Brain microvascular endothelial cell (primary cell): Measurements from ENCODE around the gene SLC36A4.

Experiments used
- DNase-seq: peaks from one replicate; pipeline ENCODE4 v3.0.0-alpha.2; 2020
- H3K27ac ChIP-seq: fragments of 250-450 bp; sonication (Bioruptor Pico); 2 replicates; pipeline ENCODE4 v1.5.1; 2020; ENCODE audit warnings: mild to moderate bottlenecking, moderate library complexity
- H3K27me3 ChIP-seq: fragments of 250-450 bp; sonication (Bioruptor Pico); replicated peaks from 2 replicates; pipeline ENCODE4 v1.5.1; 2020; ENCODE audit warnings: mild to moderate bottlenecking
- H3K36me3 ChIP-seq: fragments of 250-450 bp; sonication (Bioruptor Pico); replicated peaks from 2 replicates; pipeline ENCODE4 v1.5.1; 2020; ENCODE audit warnings: mild to moderate bottlenecking
- H3K4me3 ChIP-seq: 2 replicates; pipeline ENCODE4 v1.5.1; 2011; ENCODE audit warnings: low read depth, mild to moderate bottlenecking, control low read depth, low read length, moderate library complexity
- in situ Hi-C: cut with HindIII; loops from 2 replicates; pipeline ENCODE4 v1.10.0; 2017; ENCODE audit warnings: low sequenced_read_pairs, low pct_ligation_motif_present
- TF ChIP-seq, protein P1 (sequence below): IDR thresholded peaks from 2 replicates; pipeline ENCODE4 v1.5.1; 2011; ENCODE audit warnings: low read depth, mild to moderate bottlenecking, moderate library complexity, low read length, control low read depth, inconsistent platforms; ENCODE audit errors: missing control alignments

SLC36A4 gene

DNA sequence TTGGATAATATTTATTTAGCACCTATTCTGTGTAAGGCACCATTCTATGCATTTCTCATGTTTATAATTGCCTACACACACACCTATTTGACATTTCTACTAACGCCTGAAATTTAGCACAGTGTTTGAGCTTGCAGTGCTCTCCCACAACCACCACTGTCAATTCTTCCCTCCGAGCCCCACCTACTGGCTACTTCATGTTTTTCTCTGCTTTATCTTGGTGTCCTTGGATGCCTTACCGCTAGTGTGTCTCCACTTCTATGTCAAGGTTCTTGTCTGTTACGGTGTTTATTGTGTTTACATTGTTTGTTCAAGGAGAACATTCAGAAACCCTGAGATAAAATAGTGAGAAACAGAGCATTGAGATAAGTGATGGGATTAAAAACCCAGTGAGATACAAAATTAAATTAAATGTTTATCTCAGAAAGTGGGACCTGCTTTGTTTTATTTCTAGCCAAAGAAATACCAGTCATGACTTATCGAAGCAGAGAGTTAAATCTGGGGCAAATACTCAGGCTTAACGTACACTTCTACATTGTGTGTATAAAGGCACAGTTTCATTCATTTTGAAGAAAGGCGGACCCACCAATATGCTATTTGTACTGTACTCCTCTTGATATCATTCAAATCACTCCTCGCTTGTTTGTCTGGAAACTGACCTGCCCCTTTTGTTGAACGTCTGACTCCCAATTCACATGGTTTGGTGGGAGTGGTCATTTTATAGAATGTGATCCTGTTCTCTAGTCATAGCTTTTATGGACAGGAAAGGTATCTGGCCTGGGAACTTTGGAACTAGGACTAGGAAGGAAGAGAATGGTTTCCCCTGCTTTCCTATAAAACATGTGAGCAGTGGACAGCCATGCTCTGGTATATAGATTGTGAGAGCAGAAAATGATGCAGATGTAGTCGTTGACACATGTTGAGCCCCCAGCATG, 39.2 kb upstream of the SLC36A4 start:
- TF ChIP-seq, protein P1, sequence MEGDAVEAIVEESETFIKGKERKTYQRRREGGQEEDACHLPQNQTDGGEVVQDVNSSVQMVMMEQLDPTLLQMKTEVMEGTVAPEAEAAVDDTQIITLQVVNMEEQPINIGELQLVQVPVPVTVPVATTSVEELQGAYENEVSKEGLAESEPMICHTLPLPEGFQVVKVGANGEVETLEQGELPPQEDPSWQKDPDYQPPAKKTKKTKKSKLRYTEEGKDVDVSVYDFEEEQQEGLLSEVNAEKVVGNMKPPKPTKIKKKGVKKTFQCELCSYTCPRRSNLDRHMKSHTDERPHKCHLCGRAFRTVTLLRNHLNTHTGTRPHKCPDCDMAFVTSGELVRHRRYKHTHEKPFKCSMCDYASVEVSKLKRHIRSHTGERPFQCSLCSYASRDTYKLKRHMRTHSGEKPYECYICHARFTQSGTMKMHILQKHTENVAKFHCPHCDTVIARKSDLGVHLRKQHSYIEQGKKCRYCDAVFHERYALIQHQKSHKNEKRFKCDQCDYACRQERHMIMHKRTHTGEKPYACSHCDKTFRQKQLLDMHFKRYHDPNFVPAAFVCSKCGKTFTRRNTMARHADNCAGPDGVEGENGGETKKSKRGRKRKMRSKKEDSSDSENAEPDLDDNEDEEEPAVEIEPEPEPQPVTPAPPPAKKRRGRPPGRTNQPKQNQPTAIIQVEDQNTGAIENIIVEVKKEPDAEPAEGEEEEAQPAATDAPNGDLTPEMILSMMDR = peak; percentile 76
- in situ Hi-C loops = loop anchor here (25.0 kb wide), 1 partner anchor 425 kb away; the partner anchor contains the start of gene CEP295
- Histone ChIP-seq H3K36me3 (no peaks in the 10 kb centered on the region), H3K4me3 (no peak overlapping the region), H3K27me3 (no peaks in the 10 kb centered on the region), H3K27ac (no peak overlapping the region)
- DNase-seq = peak; percentile 53

DNA sequence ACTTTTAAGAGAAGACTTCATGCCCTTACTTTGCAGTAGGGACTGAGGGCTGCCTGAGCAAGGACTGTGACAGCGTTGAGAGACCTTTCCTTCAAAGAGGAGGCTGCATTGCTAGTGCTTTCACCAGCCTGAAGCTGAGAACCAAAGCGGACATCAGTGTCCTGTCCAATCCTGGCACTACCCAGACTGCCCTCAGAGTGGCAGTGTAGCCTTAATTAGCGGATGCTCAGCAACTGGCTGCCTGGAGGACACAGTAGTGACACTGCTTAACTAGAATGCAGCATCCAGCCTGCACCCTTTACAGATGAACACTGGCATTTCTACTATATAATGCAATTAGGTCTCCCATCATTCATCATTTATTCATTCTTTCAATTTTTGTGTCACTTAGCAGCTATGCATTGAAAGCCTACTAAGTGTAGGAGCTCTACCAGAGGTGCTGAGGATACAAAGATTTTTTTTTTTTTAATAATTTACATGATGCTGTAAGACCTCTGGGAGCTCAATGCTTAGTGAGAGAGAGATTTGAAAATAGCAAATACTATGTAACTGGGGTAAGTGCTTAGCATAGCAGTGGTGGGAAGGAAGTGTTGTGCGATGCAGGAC, 36.9 kb upstream of the SLC36A4 start:
- no peaks in the 10 kb centered on the region for H3K27me3 ChIP-seq
- H3K27ac ChIP-seq = no peak overlapping the region
- TF ChIP-seq, protein P1 = peak; percentile 97
- peak; percentile 85 for DNase-seq
- H3K36me3 ChIP-seq = no peaks in the 10 kb centered on the region
- in situ Hi-C loops = loop anchor here (25.0 kb wide), 1 partner anchor 428 kb away; the partner anchor contains the start of gene CEP295
- H3K4me3 ChIP-seq = no peak overlapping the region

DNA sequence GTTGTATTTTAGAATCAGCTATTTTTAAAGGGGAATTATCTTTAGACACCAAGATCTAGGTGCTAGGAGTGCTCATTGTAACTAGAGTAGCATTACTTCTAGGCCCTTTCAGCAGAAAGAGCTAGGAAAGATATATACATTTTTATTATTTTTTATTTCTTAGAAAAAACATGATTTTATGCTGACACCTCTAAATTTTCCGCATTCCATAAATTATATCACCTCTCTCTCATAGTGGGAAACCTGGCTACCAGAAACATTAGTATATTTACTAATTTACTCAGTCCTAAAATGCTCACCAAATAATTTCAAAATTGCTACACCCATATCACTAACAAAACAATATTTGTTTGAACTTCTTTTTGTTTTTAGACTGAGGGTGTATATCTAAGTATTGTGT, 32.1 kb upstream of the SLC36A4 start:
- in situ Hi-C loops = loop anchor here (25.0 kb wide), 1 partner anchor 432 kb away; the partner anchor contains the start of gene CEP295
- Histone ChIP-seq H3K27ac (no peak overlapping the region), H3K4me3 (no peak overlapping the region), H3K36me3 (no peaks in the 10 kb centered on the region), H3K27me3 (no peaks in the 10 kb centered on the region)
- TF ChIP-seq, protein P1 = no peak
- DNase-seq = no peak

DNA sequence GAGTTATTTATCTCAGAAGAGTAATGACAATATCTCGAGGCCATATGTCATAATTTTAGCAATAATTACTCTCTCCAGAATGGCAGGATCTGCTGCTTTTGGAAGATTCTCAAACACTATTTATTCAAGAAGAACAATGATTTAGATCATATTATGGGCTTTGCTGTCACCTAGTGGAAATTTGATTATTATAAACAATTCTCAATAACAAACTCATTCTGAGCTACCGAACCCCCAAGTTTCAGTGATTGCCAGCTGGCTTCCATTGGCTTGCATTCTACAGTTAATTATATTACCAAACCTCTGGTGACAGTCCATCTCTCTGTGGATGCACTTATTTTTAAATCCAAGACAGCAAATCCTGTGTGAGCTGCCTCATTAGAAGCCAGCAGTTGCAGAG, 27.9 kb upstream of the SLC36A4 start:
- Histone ChIP-seq H3K4me3 (no peak overlapping the region), H3K36me3 (no peaks in the 10 kb centered on the region), H3K27ac (no peak overlapping the region), H3K27me3 (no peaks in the 10 kb centered on the region)
- in situ Hi-C loops = loop anchor here (25.0 kb wide), 1 partner anchor 437 kb away; the partner anchor contains the start of gene CEP295
- TF ChIP-seq, protein P1 = no peak
- no peak for DNase-seq

DNA sequence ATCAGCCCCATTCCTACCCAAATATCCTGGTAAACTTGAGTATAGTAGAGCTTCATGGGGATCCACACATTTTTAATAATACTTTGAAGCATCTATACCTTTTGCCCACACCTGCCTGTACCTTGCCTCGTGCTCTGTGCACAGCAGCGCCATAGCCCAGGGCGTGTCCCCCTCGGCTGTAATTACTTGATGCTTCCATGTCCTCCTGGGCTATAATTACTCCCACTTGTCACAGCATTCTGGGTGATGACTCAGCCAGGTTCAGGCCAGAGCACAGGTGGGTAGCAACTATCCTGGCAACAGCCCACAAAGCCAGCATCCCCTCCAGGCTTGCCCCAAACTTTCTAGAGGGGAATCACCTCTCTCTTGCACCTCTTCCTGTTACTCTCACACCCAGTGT, 23.7 kb upstream of the SLC36A4 start:
- TF ChIP-seq, protein P1 = no peak
- Histone ChIP-seq H3K27ac (no peak overlapping the region), H3K27me3 (no peaks in the 10 kb centered on the region), H3K36me3 (no peaks in the 10 kb centered on the region), H3K4me3 (no peak overlapping the region)
- in situ Hi-C loops = no loop called here
- DNase-seq = no peak
